B cell (primary cell): Measurements from ENCODE around the gene PPP5C. TPM values are rescaled to one million over a fixed set of nuclear protein-coding genes. Genes with fewer than 3 reads are reported as not detected.

ENCODE experiments used
- ATAC-seq: fragments of 200-7000 bp; cut with Tn5 transposase; one replicate; pipeline ENCODE4 v1.10.0; 2021; ENCODE audit warnings: low read depth, mild to moderate bottlenecking, moderate number of reproducible peaks, moderate library complexity
- CTCF ChIA-PET: fragments of 350-600 bp; sonication (Branson Sonifier 250); formaldehyde crosslinking; loops from one replicate; lab custom pipeline; 2021; ENCODE audit warnings: antibody characterized with exemption, inconsistent platforms; lab: Charles Lee
- POLR2A ChIA-PET: fragments of 350-600 bp; sonication (Branson Sonifier 250); formaldehyde crosslinking; loops from one replicate; lab custom pipeline; 2021; ENCODE audit warnings: antibody characterized with exemption; lab: Charles Lee
- DNase-seq: peaks from one replicate; pipeline ENCODE4 v3.0.0; 2013
- H2AFZ ChIP-seq: 2 replicates; pipeline ENCODE4 v1.6.1; 2012; ENCODE audit warnings: mild to moderate bottlenecking, low read depth, low read length; ENCODE audit not compliant: insufficient read depth, poor library complexity, severe bottlenecking
- H3K27ac ChIP-seq, 2 donors: 1 replicate in 1 of 2; 2 replicates in 1 of 2; pipeline ENCODE4 v1.5.1; 2012 to 2013; ENCODE audit warnings: low read length in 2 of 2, mild to moderate bottlenecking in 2 of 2, moderate library complexity in 1 of 2
- H3K27me3 ChIP-seq, 4 experiments: fragments of 200-600 bp in 1 of 4; sonication (generic) in 1 of 4; replicated peaks in 1 of 4; 1 replicate in 2 of 4; 2 replicates in 2 of 4; pipeline versions ENCODE4 v1.6.1 to v1.7.0; 2013 to 2016; ENCODE audit warnings: low read length in 3 of 4, mild to moderate bottlenecking in 2 of 4, mixed read lengths in 1 of 4, moderate library complexity in 1 of 4; ENCODE audit not compliant: insufficient read depth in 4 of 4, control insufficient read depth in 3 of 4; ENCODE audit errors: control extremely low read depth in 1 of 4
- H3K36me3 ChIP-seq, 2 experiments: replicated peaks in 1 of 2; 1 replicate in 1 of 2; 2 replicates in 1 of 2; pipeline versions ENCODE4 v1.6.1 to v1.7.1; 2013; ENCODE audit warnings: low read length in 1 of 2; ENCODE audit not compliant: insufficient read depth in 2 of 2, control insufficient read depth in 1 of 2; ENCODE audit errors: control extremely low read depth in 1 of 2, extremely low read depth in 1 of 2
- H3K4me1 ChIP-seq, 2 donors: fragments of 200-600 bp in 1 of 2; sonication (generic) in 1 of 2; 1 replicate in 1 of 2; 2 replicates in 1 of 2; pipeline versions ENCODE4 v1.5.1 to v1.6.1; 2013 to 2017; ENCODE audit warnings: low read length in 2 of 2; ENCODE audit not compliant: control insufficient read depth in 2 of 2, insufficient read depth in 2 of 2
- H3K4me2 ChIP-seq: replicated peaks from 2 replicates; pipeline ENCODE3; 2012; ENCODE audit warnings: mild to moderate bottlenecking, low read depth, low read length; ENCODE audit not compliant: poor library complexity, severe bottlenecking
- H3K4me3 ChIP-seq, 5 experiments: fragments of 200-600 bp in 1 of 5; sonication (generic) in 1 of 5; 1 replicate in 3 of 5; 2 replicates in 2 of 5; pipeline versions ENCODE4 v1.5.1 to v1.7.0; 2011 to 2016; ENCODE audit warnings: low read length in 4 of 5, mild to moderate bottlenecking in 4 of 5, low read depth in 2 of 5, control low read depth in 1 of 5, moderate library complexity in 1 of 5; ENCODE audit not compliant: insufficient read depth in 1 of 5; ENCODE audit errors: control extremely low read depth in 1 of 5, extremely low read depth in 1 of 5
- H3K79me2 ChIP-seq: fragments of 200-600 bp; sonication (generic); one replicate; pipeline ENCODE4 v1.6.0; 2016; ENCODE audit warnings: low read length; ENCODE audit not compliant: control insufficient read depth, insufficient read depth
- H3K9ac ChIP-seq: fragments of 200-600 bp; sonication (generic); 2 replicates; pipeline ENCODE4 v1.6.1; 2017; ENCODE audit warnings: mild to moderate bottlenecking, low read length, moderate library complexity
- H3K9me3 ChIP-seq, 3 donors: one replicate each; pipeline versions ENCODE4 v1.6.1 to v1.7.1; 2013; ENCODE audit warnings: low read length in 2 of 3; ENCODE audit not compliant: control insufficient read depth in 2 of 3, insufficient read depth in 1 of 3; ENCODE audit errors: control extremely low read depth in 1 of 3
- H4K20me1 ChIP-seq: 2 replicates; pipeline ENCODE4 v1.6.0; 2012; ENCODE audit warnings: mild to moderate bottlenecking, low read length; ENCODE audit not compliant: insufficient read depth, control insufficient read depth, poor library complexity, severe bottlenecking
- H3K27ac Mint-ChIP-seq: one replicate; pipeline ENCODE4 v1.8.0; 2021; ENCODE audit warnings: mixed read lengths
- H3K27me3 Mint-ChIP-seq: one replicate; pipeline ENCODE4 v1.8.0; 2021; ENCODE audit warnings: mixed read lengths
- H3K4me1 Mint-ChIP-seq: one replicate; pipeline ENCODE4 v1.8.0; 2021; ENCODE audit warnings: mixed read lengths
- H3K4me3 Mint-ChIP-seq: one replicate; pipeline ENCODE4 v1.8.0; 2021; ENCODE audit warnings: mixed read lengths
- H3K9me3 Mint-ChIP-seq: one replicate; pipeline ENCODE4 v1.8.0; 2022; ENCODE audit warnings: mixed read lengths; ENCODE audit not compliant: insufficient read depth
- CTCF ChIP-seq: fragments of 200-600 bp; IDR thresholded peaks from one replicate; pipeline ENCODE4 v1.8.0; 2022; ENCODE audit warnings: antibody characterized with exemption, mild to moderate bottlenecking
- EZH2 ChIP-seq: IDR thresholded peaks from 2 replicates; pipeline ENCODE4 v1.6.1; 2012; ENCODE audit warnings: borderline replicate concordance, low read depth, mild to moderate bottlenecking, moderate library complexity, low read length; ENCODE audit not compliant: insufficient read depth, poor library complexity, severe bottlenecking
- WGBS: methylation state at CpG from one replicate; pipeline ENCODE4 v1.1.5; 2013; ENCODE audit warnings: missing lambda C conversion rate; ENCODE audit not compliant: insufficient coverage; 5-methylcytosine and 5-hydroxymethylcytosine counted together
- intact Hi-C: fragments of 100-400 bp; cut with micrococcal nuclease; formaldehyde crosslinking; loops from one replicate; pipeline ENCODE4 v1.10.0; 2022
- polyA plus RNA-seq: library from polyadenylated mRNA; depleted of rRNA; stranded (reverse); fragments of >200 nt; gene quantifications from 2 replicates; pipeline ENCODE4 v1.2.3, GENCODE V29; 2012
- total RNA-seq, 2 donors: library from RNA; stranded (reverse); fragments of 120-200 nt in 1 of 2; gene quantifications; 1 replicate in 1 of 2; 2 replicates in 1 of 2; pipeline versions ENCODE4 v1.2.3 to v1.2.4, GENCODE V29; 2013 to 2022

The PPP5C gene
- total and polyA plus RNA-seq, 2 donors (not counting 1 experiment from before 2014, with no cell fraction given), result 51.2 to 70.5 TPM

- no peak overlapping the region for H3K9ac ChIP-seq
- H3K27ac Mint-ChIP-seq, result no peak overlapping the region
- no peak for DNase-seq
- H3K9me3 ChIP-seq, result no peaks in the 10 kb centered on the region
- H4K20me1 ChIP-seq, result no peaks in the 10 kb centered on the region
- H3K9me3 Mint-ChIP-seq, result no peaks in the 10 kb centered on the region
- no peaks in the 10 kb centered on the region for H3K27me3 ChIP-seq
- CTCF ChIA-PET, result interaction anchor here (1.1 kb wide), 1 partner anchor 9 kb away, joined by 3 read pairs; no protein-coding TSS in a partner anchor
- intact Hi-C loops, result no loop called here
- TF ChIP-seq EZH2 (no peak), CTCF (no peak)
- no peak for ATAC-seq
- no peak overlapping the region for H3K4me3 Mint-ChIP-seq
- POLR2A ChIA-PET, result no interaction called here
- H3K36me3 ChIP-seq, result peaks cover 0 to 46% of the 10 kb centered on the region in 2 experiments
- no peak overlapping the region for H3K4me3 ChIP-seq
- 97% methylated on average over 17 of the region's 18 CpGs for WGBS
- no peaks in the 10 kb centered on the region for H3K79me2 ChIP-seq
- no peaks in the 10 kb centered on the region for H3K27me3 Mint-ChIP-seq
- H3K4me2 ChIP-seq, result no peak overlapping the region
- H3K27ac ChIP-seq, result no peak overlapping the region
- H2AFZ ChIP-seq, result no peak overlapping the region
- H3K4me1 Mint-ChIP-seq, result peaks cover 5% of the 10 kb centered on the region
- H3K4me1 ChIP-seq, result peaks cover 0 to 4% of the 10 kb centered on the region in 2 donors
Observed at GRCh38 chr19:46390866-46391265, 44.0 kb downstream of the PPP5C start.

DNA sequence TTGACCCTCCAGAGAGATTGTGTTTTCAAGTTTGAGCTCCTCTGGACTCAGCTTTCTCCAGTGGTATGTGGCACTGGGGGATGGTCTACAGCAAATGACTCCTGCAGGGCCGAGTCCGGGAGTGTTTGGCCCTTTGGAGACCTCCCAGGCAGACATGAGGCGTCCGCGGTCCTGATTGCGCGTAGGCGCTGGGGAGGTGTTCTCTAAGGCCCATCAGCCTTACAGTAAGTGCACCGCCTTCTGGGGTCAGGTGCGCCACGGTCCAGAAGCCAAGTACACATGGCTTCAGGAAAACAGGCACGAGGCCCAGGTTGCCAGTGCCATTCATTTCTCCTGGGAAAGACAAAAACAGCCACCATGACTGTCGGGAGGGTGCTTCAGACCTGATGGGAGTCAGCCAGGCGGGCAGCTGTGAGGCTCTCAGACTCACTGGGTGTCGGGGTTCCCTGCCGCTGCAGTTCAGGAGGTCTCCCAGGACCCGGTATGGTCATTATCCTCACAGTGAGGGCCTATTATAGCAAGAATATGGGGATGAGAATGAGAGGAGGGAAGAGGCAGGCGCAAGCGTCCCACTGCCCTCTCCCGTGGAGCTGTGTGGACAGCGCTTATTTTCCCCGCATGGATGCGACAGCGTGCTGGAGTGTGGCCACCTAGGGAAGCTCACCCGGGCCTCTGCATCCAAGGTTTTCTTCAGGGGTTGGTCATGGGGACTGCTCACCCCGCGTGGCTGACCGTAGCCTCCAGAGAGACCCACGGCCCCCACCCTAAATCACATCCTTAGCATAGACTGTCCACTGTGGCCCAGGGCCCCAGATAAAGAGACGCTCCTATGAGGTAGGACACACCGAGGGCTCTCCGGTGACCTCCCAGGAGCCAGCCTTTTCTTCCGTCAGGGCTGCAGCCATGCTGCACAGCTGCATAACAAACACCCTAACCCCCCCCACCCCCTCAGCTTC lies 44.7 kb downstream of the PPP5C start:
- no peak overlapping the region for H2AFZ ChIP-seq
- TF ChIP-seq CTCF (no peak), EZH2 (no peak)
- H3K9me3 ChIP-seq, result no peaks in the 10 kb centered on the region
- no peak overlapping the region for H3K4me3 ChIP-seq
- intact Hi-C loops, result no loop called here
- 92% methylated on average over 33 of the region's 33 CpGs for WGBS
- H3K27ac ChIP-seq, result no peak overlapping the region
- H3K27ac Mint-ChIP-seq, result no peak overlapping the region
- ChIA-PET CTCF (interaction anchor here (1.1 kb wide), 1 partner anchor 10 kb away, joined by 3 read pairs; no protein-coding TSS in a partner anchor), POLR2A (no interaction called here)
- no peak for ATAC-seq
- H3K27me3 Mint-ChIP-seq, result no peaks in the 10 kb centered on the region
- no peak overlapping the region for H3K4me3 Mint-ChIP-seq
- H3K79me2 ChIP-seq, result no peaks in the 10 kb centered on the region
- H3K4me1 Mint-ChIP-seq, result peaks cover 5% of the 10 kb centered on the region
- H3K36me3 ChIP-seq, result peaks cover 0 to 43% of the 10 kb centered on the region in 2 experiments
- DNase-seq, result no peak
- H3K9me3 Mint-ChIP-seq, result no peaks in the 10 kb centered on the region
- peaks cover 0 to 4% of the 10 kb centered on the region in 2 donors for H3K4me1 ChIP-seq
- no peak overlapping the region for H3K9ac ChIP-seq
- H3K27me3 ChIP-seq, result no peaks in the 10 kb centered on the region
- H3K4me2 ChIP-seq, result no peak overlapping the region
- H4K20me1 ChIP-seq, result no peaks in the 10 kb centered on the region
